HG02973 (cell line): Measurements from ENCODE around the gene PKD2L1.
"Not testable (repeated sequence)": the region's sequence is repeated elsewhere in the genome, so short reads cannot be mapped to it uniquely, and the experiment has no call there.

ENCODE experiments used
- ATAC-seq: cut with Tn5 transposase; IDR thresholded peaks from one replicate; pipeline ENCODE4 v1.9.1; 2021; ENCODE audit warnings: moderate library complexity; ENCODE audit not compliant: unreplicated experiment

PKD2L1 gene

DNA sequence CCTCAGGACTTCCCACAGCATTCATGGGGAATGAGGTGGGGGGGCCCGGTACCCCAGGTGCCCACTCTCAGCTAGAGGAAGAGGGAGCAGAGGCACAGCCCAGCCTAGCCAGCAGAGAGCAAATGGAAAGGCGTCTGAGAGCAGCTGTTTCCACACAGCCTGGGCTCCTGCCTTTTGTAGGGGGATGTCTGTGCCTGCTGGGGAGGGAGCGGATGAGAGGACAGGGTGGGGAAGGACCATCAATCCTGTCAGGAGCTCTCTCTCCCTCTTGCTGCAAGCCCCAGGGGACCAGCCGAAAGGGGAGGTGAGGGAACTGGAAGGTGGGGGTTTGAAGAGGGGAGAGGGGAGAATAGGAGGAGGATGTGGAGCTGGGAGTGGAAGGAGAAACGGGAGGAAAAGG is at the start of gene PKD2L1:
Gene PKD2L1 (minus strand): TSS at position 150 of the 400 bp plus-strand sequence. CDS start 125 bp downstream, at position 25.
- ATAC-seq: no peak

DNA sequence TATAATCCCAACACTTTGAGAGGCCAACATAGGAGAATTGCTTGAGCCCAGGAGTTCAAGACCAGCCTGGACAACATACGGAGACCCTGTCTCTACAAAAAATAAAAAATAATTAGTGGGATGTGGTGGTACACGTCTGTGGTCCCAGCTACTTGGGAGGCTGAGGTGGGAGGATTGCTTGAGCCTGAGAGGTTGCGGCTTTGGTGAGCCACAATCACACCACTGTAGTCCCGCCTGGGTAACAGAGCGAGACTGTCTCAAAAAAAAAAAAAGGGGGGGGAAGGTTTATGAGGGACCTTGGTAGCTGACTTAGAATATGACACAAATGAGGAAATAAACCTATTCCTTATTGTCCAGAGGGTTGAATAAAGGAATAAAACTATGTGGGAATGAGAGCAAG is 47.8 kb upstream of the PKD2L1 start:
- ATAC-seq: no peak

DNA sequence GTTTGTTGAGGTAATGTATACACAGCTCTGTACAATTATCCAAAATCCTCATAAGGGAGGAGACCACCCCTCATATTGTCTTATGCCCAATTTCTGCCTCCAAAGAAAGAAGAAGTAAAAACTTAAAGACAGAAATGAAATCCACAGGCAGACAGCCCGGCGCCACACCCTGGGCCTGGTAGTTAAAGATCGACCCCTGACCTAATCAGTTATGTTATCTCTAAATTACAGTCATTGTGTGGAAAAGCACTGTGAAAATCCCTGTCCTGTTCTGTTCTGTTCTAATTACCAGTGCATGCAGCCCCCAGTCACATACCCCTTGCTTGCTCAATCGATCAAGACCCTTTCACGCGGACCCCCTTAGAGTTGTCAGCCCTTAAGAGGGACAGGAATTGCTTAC is 46.6 kb upstream of the PKD2L1 start:
- not testable (repeated sequence) for ATAC-seq

DNA sequence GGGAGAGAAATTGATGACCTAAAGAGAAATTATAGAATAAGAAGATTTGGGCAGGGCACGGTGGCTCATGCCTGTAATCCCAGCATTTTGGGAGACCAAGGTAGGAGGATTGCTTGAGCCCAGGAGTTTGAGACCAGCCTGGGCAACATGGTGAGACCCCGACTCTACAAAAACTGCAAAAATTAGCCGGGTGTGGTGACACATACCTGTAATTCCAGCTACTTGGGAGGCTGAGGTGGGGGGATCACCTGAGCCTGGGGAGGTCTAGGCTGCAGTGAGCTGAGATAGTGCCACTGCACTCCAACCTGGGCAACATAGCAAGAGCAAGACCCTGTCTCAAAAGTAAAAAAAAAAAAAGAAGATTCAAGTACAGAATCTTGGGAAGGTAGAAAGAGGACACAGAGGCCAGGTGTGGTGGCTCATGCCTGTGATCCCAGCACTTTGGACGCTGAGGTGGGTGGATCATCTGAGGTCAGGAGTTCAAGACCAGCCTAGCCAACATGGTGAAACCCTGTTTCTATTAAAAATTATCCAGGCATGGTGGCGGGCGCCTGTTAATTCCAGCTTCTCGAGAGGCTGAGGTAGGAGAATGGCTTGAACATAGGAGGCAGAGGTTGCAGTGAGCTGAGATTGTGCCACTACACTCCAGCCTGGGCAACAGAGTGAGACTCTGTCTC is 44.8 kb upstream of the PKD2L1 start:
- not testable (repeated sequence) for ATAC-seq

DNA sequence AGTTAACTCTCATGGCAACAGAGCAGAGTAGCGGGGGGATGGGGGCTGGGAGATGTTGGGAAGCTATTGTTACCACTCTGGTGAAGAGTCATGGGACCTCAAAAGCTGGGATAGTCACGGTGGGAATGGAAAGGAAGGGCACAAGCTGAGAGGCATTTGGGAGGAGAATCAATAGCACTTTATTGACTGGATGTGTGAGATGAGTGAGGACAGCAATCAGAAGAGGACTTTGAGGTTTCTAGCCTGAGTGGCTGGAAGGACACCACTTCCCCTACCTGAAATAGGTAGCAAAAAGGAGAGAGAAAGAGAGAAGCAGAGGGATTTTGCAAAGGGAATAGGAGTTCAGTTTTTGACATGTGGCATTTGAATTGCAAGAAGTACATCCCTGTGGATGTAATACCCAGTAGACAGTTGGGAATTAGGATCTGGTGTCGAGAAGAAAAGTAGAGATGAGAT is 44.2 kb upstream of the PKD2L1 start:
- ATAC-seq: no peak

DNA sequence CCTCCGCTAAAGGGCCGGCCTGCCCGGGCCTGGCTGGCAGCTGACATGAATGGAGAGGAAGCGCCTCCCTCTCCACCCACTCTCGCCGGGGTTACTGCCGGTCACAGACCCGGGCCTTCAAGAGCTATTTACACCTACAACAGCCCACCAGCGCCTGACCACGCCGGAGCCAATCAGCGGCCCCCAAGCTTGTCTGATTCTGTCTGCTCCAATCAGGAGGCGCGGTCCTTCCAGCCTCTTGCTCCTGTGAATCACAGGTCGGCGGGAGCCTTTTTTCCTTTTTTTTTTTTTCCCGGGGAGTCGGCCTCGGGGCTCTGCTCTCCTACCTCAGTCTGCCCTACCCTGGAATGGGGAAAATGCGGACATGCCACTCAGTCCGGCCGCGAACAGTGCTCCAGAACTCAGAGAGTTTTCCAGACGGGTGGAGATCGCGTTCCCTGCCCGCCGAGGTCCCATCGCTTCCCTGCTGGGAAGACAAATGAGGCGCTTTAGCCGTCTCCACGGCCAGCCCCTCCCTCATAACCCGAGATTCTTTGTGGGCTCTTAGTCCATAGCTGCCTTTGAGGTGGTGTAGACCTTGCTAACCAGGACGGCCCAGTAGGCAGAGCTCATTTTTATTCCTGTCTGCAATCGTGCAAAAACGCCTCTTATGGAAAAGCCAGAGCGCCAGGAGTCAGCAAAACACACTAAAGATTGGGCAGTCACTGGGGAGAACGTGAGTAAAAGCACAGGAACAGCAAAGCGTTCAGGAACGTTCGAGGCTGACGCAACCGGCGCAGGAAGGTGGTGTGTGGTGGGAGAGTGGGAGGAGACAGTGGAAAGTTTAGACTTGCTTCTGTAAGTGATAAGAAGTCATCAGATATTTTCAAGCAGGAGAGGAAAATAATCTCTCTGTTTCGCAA is 43.5 kb upstream of the PKD2L1 start:
- ATAC-seq: peak; percentile 92

DNA sequence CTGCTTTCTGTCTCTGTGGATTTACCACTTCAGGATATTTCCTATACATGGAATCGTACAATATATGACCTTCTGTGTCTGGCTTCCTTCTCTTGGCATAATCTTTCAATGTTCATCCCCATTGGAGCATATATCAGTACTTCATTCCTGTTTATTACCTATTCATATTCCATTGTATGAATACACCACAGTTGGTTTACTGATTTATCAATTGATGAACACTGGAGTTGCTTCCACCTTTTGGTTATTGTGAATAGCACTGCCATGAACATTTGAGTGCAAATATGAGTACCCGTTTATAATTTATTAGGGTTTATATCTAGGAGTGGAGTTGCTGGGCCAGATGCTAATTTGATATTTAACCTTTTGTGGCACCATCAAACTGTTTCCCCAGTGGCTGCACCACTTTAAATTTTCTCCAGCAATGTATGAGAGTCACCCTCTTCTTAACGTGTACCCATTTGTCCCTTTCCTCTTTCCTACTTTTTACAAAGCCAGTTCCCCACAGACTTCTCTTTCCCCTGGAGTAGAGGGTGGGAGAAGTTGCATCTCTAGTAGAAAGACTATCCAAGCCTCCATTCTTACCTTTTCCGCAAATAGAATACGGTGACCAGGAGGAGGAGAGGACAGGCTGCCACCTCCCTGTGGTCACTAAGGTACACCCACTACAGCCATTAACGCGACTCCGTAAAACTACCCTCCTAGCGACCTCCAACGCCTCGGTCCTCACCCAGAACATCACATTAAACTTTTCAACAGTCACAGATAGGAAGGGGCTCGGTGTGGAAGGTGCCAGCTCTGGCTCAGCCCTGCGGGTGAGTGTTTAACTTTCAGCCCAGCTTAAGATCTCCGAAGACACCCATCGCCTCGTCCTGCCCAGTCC is 42.6 kb upstream of the PKD2L1 start:
- no peak for ATAC-seq

DNA sequence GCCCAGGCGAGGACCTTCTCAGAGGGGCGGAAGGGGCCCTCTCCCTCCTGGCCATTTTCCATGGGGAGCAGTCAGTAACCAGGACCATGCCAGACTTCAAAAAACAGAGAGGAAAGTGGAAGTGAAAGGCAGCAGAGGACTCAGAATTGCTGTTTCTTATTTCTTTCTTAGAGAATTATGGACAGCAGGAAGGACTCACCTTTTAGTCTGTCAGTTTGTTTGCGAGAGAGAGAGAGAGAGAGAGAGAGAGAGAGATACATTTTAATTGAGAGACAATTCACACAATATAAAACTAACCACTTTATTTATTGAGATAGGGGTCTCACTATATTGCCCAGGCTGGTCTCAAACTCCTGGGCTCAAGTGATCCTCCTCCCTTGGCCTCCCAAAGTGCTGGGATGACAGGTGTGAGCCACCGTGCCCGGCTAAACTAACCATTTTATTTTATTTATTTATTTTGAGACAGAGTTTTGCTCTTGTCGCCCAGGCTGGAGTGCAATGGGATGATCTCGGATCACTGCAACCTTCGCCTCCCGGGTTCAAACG is 41.5 kb upstream of the PKD2L1 start:
- ATAC-seq: no peak

DNA sequence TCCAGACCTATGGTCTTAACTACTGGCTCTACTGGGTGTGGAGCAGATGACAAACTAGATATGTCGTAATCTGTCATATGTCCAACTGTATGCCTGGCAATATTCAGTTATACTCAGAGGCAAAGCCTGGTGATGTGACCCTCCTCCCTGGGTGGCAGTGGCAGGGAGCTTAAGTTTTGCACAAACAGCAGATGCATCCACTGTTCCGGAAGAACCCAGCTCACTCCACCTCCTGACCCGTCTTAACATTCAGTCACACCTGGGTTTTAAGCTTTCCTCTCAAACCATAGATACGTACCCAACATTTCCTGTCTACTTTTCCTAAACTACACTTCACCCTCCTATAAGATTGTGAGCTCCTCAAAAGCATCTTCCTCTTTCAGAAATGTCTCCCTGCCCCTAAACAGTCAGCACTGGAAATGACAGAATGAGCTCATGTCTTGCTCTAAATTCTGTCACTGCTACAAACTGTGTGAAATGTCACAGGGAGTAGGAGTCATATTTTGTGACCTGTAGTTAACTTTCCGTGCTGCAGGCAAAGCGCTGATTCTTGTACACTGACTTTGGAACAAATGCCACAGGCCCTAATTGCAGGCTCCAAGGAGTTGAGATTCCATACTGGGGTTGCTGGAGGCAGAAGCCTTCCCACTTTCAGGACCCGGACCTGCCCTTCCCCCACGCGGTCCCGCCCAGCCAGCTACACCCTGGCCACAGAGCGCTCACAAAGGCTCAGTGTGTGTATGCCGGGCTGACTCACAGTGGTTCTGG is 40.9 kb upstream of the PKD2L1 start:
- ATAC-seq: no peak

DNA sequence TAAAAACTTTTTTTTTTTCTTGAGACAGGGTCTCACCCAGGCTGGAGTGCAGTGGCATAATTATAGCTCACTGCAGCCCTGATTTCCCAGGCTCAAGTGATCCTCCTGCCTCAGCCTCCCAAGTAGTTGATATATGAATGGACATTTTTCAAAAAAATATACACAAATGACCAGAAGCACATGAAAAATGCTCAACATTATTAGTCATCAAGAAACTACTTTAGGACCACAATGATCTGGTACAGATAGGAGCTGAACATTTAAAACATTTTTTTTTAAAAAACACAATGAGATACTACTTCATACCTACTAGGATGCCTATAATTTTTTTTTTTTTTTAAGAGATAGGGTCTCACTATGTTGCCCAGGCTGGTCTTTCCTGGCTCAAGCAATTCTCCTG is 38.7 kb upstream of the PKD2L1 start:
- ATAC-seq: no peak

DNA sequence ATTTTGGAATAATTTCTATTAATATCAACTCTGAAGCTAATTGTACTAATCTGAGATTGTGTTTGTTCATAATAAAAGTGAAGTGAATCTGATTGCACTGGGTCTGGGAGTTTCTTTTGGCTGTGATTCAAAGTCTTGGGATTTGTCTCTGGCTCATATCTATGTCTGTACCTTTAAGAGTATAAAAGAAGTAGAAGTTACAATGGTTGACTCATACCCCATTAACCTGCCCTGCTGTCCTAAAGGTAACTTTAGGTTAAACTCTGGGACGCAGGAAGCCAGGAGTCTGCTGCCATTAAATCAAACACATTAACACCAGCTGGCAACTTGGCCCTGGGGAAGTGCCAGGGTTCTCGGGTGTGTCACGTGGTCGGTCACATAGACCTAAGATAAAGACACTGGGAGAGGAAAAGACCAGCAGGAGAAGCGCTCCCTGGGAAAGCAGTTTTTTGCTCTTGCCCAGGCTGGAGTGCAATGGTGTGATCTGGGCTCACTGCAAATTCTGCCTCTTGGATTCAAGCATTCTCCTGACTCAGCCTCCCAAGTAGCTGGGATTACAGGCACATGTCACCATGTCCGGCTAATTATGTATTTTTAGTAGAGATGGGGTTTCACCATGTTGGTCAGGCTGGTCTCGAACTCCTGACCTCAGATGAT is 34.8 kb upstream of the PKD2L1 start:
- ATAC-seq: no peak

DNA sequence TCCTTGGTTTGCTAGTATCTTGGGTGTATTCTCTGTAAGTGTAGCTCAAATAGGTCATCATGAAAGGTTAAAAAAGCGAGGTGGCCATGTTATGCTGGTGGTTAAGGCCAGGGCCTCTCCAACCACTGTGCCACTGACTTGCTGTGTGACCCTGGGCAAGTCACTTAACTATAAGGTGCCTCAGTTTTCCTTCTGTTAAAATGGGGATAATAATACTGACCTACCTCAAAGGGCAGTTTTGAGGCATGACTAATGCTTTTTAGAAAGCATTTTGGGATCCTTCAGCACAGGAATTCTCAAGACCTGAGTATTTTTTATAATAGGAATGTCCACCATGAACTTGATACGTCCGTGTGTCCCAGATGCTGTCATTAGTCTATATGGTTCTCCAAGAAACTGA is 34.1 kb upstream of the PKD2L1 start:
- ATAC-seq: no peak

DNA sequence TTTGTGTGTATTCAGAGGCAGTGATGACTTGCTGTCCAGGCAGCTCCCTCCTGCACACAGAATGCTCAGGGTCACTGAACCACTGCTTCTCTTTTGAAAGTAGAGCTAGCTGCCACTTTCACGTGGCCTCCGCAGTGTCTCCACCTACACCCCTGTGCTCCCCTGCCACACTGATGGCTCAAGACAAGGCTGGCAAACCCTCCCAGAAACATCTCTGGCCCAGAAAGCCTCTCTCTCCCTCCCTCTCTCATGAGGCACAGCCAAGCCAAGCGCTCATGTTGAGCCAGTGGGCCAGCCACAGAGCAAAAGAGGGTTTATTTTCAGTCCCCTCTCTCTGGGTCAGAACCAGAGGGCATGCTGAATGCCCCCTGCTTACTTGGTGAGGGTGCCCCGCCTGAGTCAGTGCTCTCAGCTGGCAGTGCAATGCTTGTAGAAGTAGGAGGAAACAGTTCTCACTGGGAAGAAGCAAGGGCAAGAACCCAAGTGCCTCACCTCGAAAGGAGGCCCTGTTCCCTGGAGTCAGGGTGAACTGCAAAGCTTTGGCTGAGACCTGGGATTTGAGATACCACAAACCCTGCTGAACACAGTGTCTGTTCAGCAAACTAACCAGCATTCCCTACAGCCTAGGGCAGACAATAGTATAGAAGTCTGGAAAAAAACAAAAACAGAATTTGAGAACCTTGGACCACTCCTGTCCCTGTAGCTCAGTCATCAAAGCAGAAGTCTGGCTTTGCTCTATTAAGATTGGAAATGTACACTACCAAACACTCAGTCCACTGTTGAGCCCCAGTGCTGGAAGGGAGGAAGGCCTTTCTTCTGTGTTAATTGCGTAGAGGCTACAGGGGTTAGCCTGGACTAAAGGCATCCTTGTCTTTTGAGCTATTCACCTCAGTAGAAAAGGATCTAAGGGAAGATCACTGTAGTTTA is 32.8 kb upstream of the PKD2L1 start:
- ATAC-seq: no peak

DNA sequence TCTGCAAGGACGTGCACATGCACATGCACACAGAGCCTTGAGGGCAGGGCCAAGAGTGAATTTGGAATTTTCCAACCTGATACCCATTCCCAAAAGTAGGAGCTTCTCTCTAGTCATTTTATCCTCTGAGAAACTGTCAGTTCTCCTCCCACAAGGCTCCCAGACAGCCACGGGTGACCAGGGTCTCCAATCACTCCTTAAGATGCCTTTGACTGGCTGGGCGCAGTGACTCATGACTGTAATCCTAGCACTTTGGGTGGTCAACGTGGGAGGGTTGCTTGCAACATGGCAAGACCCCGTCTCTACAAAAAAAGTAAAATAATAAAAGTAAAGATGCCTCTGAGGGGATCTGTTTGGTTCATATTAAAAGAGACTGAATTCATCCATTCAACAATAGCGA is 30.2 kb upstream of the PKD2L1 start:
- ATAC-seq: no peak

DNA sequence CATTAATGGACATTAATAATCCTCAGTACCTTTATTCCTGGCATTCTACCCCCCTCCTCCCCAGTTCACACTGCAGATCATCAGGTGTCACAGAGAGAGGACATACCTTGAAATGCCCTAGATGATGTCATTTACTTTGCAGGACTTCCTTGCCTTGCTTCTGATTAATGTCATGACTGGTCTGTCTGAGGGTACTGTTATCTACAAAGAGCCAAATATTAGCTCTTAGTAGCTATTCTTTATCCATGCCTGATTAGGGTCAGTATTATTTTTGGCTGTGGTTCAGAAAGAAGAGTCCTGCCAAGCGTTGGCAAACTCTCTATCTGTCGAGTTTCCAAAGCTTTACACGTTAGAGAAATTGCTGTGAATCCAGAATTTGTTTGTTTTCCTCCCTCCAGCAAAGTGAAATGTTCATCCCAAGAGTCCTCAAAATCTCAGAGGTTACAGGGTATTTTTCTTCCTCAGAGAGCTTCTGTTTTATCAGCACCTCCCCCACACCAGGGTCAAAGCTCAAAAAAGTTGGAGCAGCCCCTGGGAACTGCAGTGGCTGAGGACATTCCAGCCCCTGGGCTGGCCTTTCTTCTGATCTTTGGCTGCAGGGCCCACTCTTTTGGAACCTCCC is 29.6 kb upstream of the PKD2L1 start:
- ATAC-seq: no peak

DNA sequence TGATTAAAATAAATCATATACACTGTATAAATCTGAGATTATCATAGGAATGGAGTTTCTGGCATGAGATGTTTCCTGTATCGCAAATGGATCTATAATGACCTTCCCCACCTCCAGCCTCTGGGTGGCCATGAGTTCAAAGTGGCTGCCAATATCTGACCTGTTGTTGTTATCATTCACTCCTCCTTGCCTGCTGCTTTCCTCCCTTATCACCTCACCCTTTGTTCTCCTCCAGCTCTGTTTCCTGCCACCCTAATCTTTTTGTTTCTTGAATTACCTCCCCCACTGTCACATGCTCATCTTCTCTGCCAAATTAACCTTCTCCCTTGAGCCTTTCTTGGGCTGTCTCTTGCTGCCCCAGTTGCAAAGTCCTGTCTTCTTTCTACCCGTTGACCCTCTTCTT is 29.0 kb upstream of the PKD2L1 start:
- ATAC-seq: no peak

DNA sequence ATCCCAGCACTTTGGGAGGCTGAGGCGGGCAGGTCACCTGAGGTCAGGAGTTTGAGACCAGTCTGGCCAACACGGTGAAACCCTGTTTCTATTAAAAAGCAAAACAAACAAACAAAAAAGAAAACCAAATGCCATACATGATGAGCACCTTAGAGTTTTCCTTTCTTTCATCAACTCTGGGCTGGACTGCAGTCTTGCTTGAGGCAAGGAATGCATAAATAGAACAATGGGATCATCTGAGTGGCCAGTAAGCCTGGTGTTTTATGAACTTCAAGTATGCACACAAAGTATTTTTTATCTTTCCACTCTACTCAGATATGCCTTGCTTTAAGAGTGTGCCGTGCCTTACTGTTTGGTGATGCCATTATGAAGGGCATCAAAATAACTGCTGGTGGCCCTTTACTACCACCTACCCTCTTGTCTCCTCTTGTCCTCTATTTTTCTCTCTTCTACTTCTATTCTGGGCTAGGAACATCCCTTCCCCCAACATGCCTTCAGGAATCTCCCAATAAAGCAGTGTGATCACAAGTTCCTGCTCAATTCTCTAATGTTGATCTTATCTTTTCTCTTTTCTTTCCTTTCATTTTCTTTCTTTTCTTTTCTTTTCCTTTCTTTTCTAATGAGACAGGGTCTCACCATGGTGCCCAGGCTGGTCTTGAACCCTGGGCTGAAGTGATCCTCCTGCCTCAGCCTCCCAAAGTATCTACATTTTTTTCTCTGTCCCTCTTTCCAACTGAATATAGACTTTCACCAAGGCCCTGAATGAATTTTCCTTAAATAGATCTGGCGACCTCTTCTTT is 27.2 kb upstream of the PKD2L1 start:
- no peak for ATAC-seq
